H1 (cell line): ENCODE measurements around the gene SPARCL1. TPM values are rescaled to one million over a fixed set of nuclear protein-coding genes. Genes with fewer than 3 reads are reported as not detected.

Source experiments
- CTCF ChIA-PET: fragments of 300-600 bp; sonication (Branson Sonifier 250); formaldehyde crosslinking; loops from one replicate; lab custom pipeline; 2021; ENCODE audit not compliant: partially characterized antibody; lab: Charles Lee
- POLR2A ChIA-PET: fragments of 300-600 bp; sonication (Branson Sonifier 250); formaldehyde crosslinking; loops from one replicate; lab custom pipeline; 2021; ENCODE audit warnings: inconsistent platforms; ENCODE audit not compliant: partially characterized antibody; lab: Charles Lee
- DNase-seq, 2 experiments: peaks; one replicate each; pipeline versions ENCODE4 v3.0.0 to v3.0.0-alpha.2; 2010 to 2022; ENCODE audit warnings: low spot score in 2 of 2, low read depth in 1 of 2, mixed read lengths in 1 of 2
- FAIRE-seq: peaks from 2 replicates; lab custom pipeline; 2011; peaks lifted over from hg19 to GRCh38; lab: Jason Lieb, UNC
- H2AFZ ChIP-seq: 2 replicates; pipeline ENCODE4 v1.8.1; 2012; ENCODE audit warnings: low read length, inconsistent platforms
- H2AK5ac ChIP-seq: 2 replicates; pipeline ENCODE4 v1.6.1; 2013; ENCODE audit warnings: low read depth, low read length
- H2BK120ac ChIP-seq: replicated peaks from 2 replicates; pipeline ENCODE3; 2013; ENCODE audit warnings: low read depth, low read length, inconsistent platforms
- H2BK12ac ChIP-seq: 2 replicates; pipeline ENCODE4 v1.6.1; 2013; ENCODE audit warnings: low read depth, low read length
- H2BK15ac ChIP-seq: 2 replicates; pipeline ENCODE4 v1.6.1; 2013; ENCODE audit warnings: low read length
- H2BK20ac ChIP-seq: 2 replicates; pipeline ENCODE4 v1.6.1; 2013; ENCODE audit warnings: low read length
- H2BK5ac ChIP-seq: 2 replicates; pipeline ENCODE4 v1.6.1; 2013; ENCODE audit warnings: low read depth, low read length
- H3K14ac ChIP-seq: 2 replicates; pipeline ENCODE4 v1.6.1; 2013; ENCODE audit warnings: inconsistent platforms; ENCODE audit not compliant: insufficient read length
- H3K18ac ChIP-seq: 2 replicates; pipeline ENCODE4 v1.6.1; 2013; ENCODE audit warnings: low read length; ENCODE audit errors: extremely low read depth
- H3K23ac ChIP-seq: 2 replicates; pipeline ENCODE4 v1.6.1; 2013; ENCODE audit warnings: inconsistent platforms; ENCODE audit not compliant: insufficient read length
- H3K23me2 ChIP-seq: 2 replicates; pipeline ENCODE4 v1.6.1; 2013; ENCODE audit warnings: low read depth, low read length
- H3K27ac ChIP-seq: 2 replicates; pipeline ENCODE4 v1.6.1; 2011; ENCODE audit warnings: low read depth, low read length, inconsistent platforms
- H3K27me3 ChIP-seq, 4 experiments: replicated peaks in 1 of 4; 1 replicate in 1 of 4; 2 replicates in 3 of 4; pipeline versions ENCODE4 v1.6.1 to v1.8.1; 2011 to 2013; ENCODE audit warnings: low read length in 3 of 4, mild to moderate bottlenecking in 3 of 4, inconsistent platforms in 2 of 4, mixed read lengths in 2 of 4, moderate library complexity in 1 of 4; ENCODE audit not compliant: control insufficient read depth in 3 of 4, insufficient read depth in 3 of 4; ENCODE audit errors: extremely low read depth in 1 of 4
- H3K36me3 ChIP-seq, 4 experiments: 2 replicates each; pipeline versions ENCODE4 v1.6.1 to v1.8.1; 2011 to 2013; ENCODE audit warnings: mild to moderate bottlenecking in 4 of 4, low read length in 3 of 4, moderate library complexity in 2 of 4, control low read depth in 1 of 4, inconsistent platforms in 1 of 4; ENCODE audit not compliant: insufficient read depth in 4 of 4, control insufficient read depth in 2 of 4
- H3K4ac ChIP-seq: replicated peaks from 2 replicates; pipeline ENCODE3; 2013; ENCODE audit warnings: low read length, low read depth, mixed read lengths, inconsistent platforms; ENCODE audit not compliant: insufficient read length
- H3K4me1 ChIP-seq, 4 experiments: replicated peaks in 1 of 4; 1 replicate in 1 of 4; 2 replicates in 3 of 4; pipeline versions ENCODE4 v1.6.1 to v1.8.1; 2011 to 2013; ENCODE audit warnings: low read length in 3 of 4, inconsistent platforms in 2 of 4, mixed read lengths in 1 of 4; ENCODE audit not compliant: insufficient read depth in 4 of 4, control insufficient read depth in 3 of 4
- H3K4me2 ChIP-seq, 2 experiments: 2 replicates each; pipeline versions ENCODE4 v1.6.1 to v1.8.1; 2011 to 2013; ENCODE audit warnings: low read depth in 2 of 2, low read length in 2 of 2, control low read depth in 1 of 2, inconsistent platforms in 1 of 2, mild to moderate bottlenecking in 1 of 2; ENCODE audit not compliant: insufficient read depth in 1 of 2
- H3K4me3 ChIP-seq, 4 experiments: fragments of 200-600, 300-600 bp in 1 of 4; sonication (generic), shearing (Covaris generic), sonication (Bioruptor Twin) in 1 of 4; 2 replicates each; pipeline versions ENCODE4 v1.5.1 to v1.8.1; 2011 to 2016; ENCODE audit warnings: low read length in 4 of 4, low read depth in 3 of 4, control low read depth in 2 of 4, inconsistent platforms in 2 of 4, mild to moderate bottlenecking in 2 of 4, mixed read lengths in 1 of 4, moderate library complexity in 1 of 4; ENCODE audit not compliant: insufficient read depth in 2 of 4; ENCODE audit errors: extremely low read depth in 1 of 4
- H3K56ac ChIP-seq: replicated peaks from 2 replicates; pipeline ENCODE3; 2013; ENCODE audit warnings: low read depth, mild to moderate bottlenecking, mixed read lengths, low read length, inconsistent platforms; ENCODE audit not compliant: insufficient read length
- H3K79me1 ChIP-seq: 2 replicates; pipeline ENCODE4 v1.6.1; 2013; ENCODE audit warnings: low read depth, low read length, control low read depth
- H3K79me2 ChIP-seq, 2 experiments: 2 replicates each; pipeline versions ENCODE4 v1.6.1 to v1.8.1; 2012 to 2013; ENCODE audit warnings: low read length in 2 of 2, mild to moderate bottlenecking in 2 of 2, inconsistent platforms in 1 of 2; ENCODE audit not compliant: insufficient read depth in 2 of 2, control insufficient read depth in 1 of 2
- H3K9ac ChIP-seq, 4 experiments: replicated peaks in 1 of 4; 1 replicate in 1 of 4; 2 replicates in 3 of 4; pipeline versions ENCODE4 v1.6.1 to v1.8.1; 2011 to 2013; ENCODE audit warnings: low read depth in 3 of 4, low read length in 3 of 4, control low read depth in 2 of 4, mild to moderate bottlenecking in 2 of 4, moderate library complexity in 2 of 4, inconsistent platforms in 1 of 4; ENCODE audit errors: extremely low read depth in 1 of 4
- H3K9me3 ChIP-seq, 2 experiments: 2 replicates each; pipeline versions ENCODE4 v1.6.1 to v1.8.1; 2012 to 2013; ENCODE audit warnings: mild to moderate bottlenecking in 2 of 2, moderate library complexity in 2 of 2, control low read depth in 1 of 2, inconsistent platforms in 1 of 2, low read depth in 1 of 2, low read length in 1 of 2, mixed read lengths in 1 of 2; ENCODE audit not compliant: insufficient read depth in 2 of 2
- H4K20me1 ChIP-seq, 2 experiments: replicated peaks in 1 of 2; 2 replicates each; pipeline versions ENCODE3 to v1.8.1; 2011 to 2013; ENCODE audit warnings: inconsistent platforms in 2 of 2, low read length in 2 of 2, mild to moderate bottlenecking in 1 of 2; ENCODE audit not compliant: insufficient read depth in 2 of 2, control insufficient read depth in 1 of 2
- H4K5ac ChIP-seq: 2 replicates; pipeline ENCODE4 v1.6.1; 2013; ENCODE audit warnings: low read length, low read depth, mixed read lengths, inconsistent platforms; ENCODE audit not compliant: insufficient read length
- H4K8ac ChIP-seq: 2 replicates; pipeline ENCODE4 v1.8.0; 2013; ENCODE audit warnings: mild to moderate bottlenecking, moderate library complexity, low read length, inconsistent platforms; ENCODE audit not compliant: insufficient read depth; ENCODE audit errors: extremely low read depth
- H4K91ac ChIP-seq: replicated peaks from 2 replicates; pipeline ENCODE3; 2013; ENCODE audit warnings: low read length, mixed read lengths, inconsistent platforms; ENCODE audit not compliant: insufficient read length
- CBX5 ChIP-seq: fragments of 300-800, 300-1000 bp; sonication (generic); IDR thresholded peaks from 2 replicates; pipeline ENCODE4 v1.7.1; 2016; ENCODE audit warnings: antibody characterized with exemption, low read length, low read depth
- CEBPB ChIP-seq: IDR thresholded peaks from 2 replicates; pipeline ENCODE4 v1.6.1; 2012; ENCODE audit warnings: low read depth, low read length
- CTBP2 ChIP-seq: IDR thresholded peaks from 2 replicates; pipeline ENCODE4 v1.7.0; 2011; ENCODE audit warnings: borderline replicate concordance, mild to moderate bottlenecking, moderate library complexity, mixed read lengths, low read length; ENCODE audit not compliant: insufficient read depth, insufficient read length
- HDAC2 ChIP-seq, 2 experiments: fragments of 300-600 bp in 1 of 2; sonication (generic) in 1 of 2; IDR thresholded peaks; 2 replicates each; pipeline ENCODE4 v1.6.1; 2011 to 2012; ENCODE audit warnings: low read depth in 2 of 2, low read length in 2 of 2, mild to moderate bottlenecking in 2 of 2, moderate library complexity in 2 of 2, borderline replicate concordance in 1 of 2, inconsistent platforms in 1 of 2
- NANOG ChIP-seq: IDR thresholded peaks from 2 replicates; pipeline ENCODE4 v1.6.1; 2011; ENCODE audit warnings: low read length, low read depth, mild to moderate bottlenecking, inconsistent platforms; ENCODE audit not compliant: insufficient read depth, poor library complexity, severe bottlenecking
- SUZ12 ChIP-seq: fragments of 200-600 bp; sonication (generic); IDR thresholded peaks from 2 replicates; pipeline ENCODE4 v1.6.1; 2012; ENCODE audit warnings: mild to moderate bottlenecking, inconsistent platforms, low read length, moderate library complexity, mixed read lengths
- WGBS, 2 experiments: shearing (Covaris generic) in 1 of 2; methylation state at CpG; one replicate each; pipeline versions ENCODE4 v1.1.6 to v1.1.7; 2013 to 2015; ENCODE audit warnings: low lambda C conversion rate in 2 of 2, mixed read lengths in 2 of 2, inconsistent platforms in 1 of 2, low coverage in 1 of 2, missing lambda C conversion rate in 1 of 2; ENCODE audit not compliant: insufficient replicate concordance in 2 of 2, insufficient coverage in 1 of 2, insufficient read length in 1 of 2; ENCODE audit errors: extremely low coverage in 1 of 2, missing lambda C conversion rate in 1 of 2; 5-methylcytosine and 5-hydroxymethylcytosine counted together
- polyA plus RNA-seq, 7 experiments: library from polyadenylated mRNA; depleted of rRNA in 3 of 7; stranded (reverse) in 5 of 7; unstranded in 2 of 7; fragments of >200 nt in 5 of 7; fragments of 200-250 nt in 2 of 7; gene quantifications; 1 replicate in 5 of 7; 2 replicates in 1 of 7; 4 replicates in 1 of 7; pipeline versions ENCODE4 v1.2.1 to v1.2.3, GENCODE V29; 2011 to 2013; ENCODE audit warnings: missing spikeins in 2 of 7, mixed read lengths in 2 of 7
- total RNA-seq: library from RNA; stranded (reverse); fragmentation: NEBNext Ultra II Directional; extraction: Animal tissue kit (Norgen Biotek cat#: 25700); gene quantifications from 2 replicates; pipeline ENCODE4 v1.2.1, GENCODE V29; 2021

Gene SPARCL1
- total and polyA plus RNA-seq, 2 of the 8 experiments (the other 6 are each of a cell fraction or from before 2014, with no cell fraction given), result 0.48 to 0.51 TPM

- FAIRE-seq, result no peak
- Histone ChIP-seq H3K27me3 (no peaks in the 10 kb centered on the region; a peak in 2 of 7 replicates), H2BK5ac (no peak overlapping the region)
Measured at GRCh38 chr4:87521319-87521718, 7.9 kb downstream of the SPARCL1 start.

More at GRCh38 chr4:87521319-87521718, 7.9 kb downstream of the SPARCL1 start:
- Histone ChIP-seq H3K56ac (no peak overlapping the region), H3K79me2 (no peaks in the 10 kb centered on the region), H3K4me2 (no peak overlapping the region), H4K8ac (no peak overlapping the region), H2BK120ac (no peak overlapping the region), H2AK5ac (no peak overlapping the region), H3K23ac (no peak overlapping the region), H4K20me1 (no peaks in the 10 kb centered on the region), H4K5ac (no peak overlapping the region), H3K9ac (no peak overlapping the region), H4K91ac (no peak overlapping the region), H2BK15ac (no peak overlapping the region), H3K23me2 (no peaks in the 10 kb centered on the region; the same call in 1 of the 2 replicates), H3K14ac (no peak overlapping the region), H3K79me1 (no peaks in the 10 kb centered on the region), H3K9me3 (peaks cover 4 to 11% of the 10 kb centered on the region in 2 experiments; a peak in 2 of 4 replicates), H3K4ac (no peak overlapping the region), H3K4me3 (no peak overlapping the region), H2BK12ac (no peak overlapping the region), H3K36me3 (no peaks in the 10 kb centered on the region; a peak in 1 of 8 replicates), H2AFZ (no peak overlapping the region; the same call in 1 of the 2 replicates), H3K18ac (no peak overlapping the region), H3K4me1 (peaks cover 2 to 7% (median 4%) of the 10 kb centered on the region in 4 experiments; a peak in 5 of 7 replicates), H2BK20ac (no peak overlapping the region), H3K27ac (no peak overlapping the region)
- TF ChIP-seq CBX5 (no peak), HDAC2 (IDR thresholded peaks at IDR 0.05; ENCODE audit: borderline replicate concordance in 1 of 2, low read depth in 2 of 2, low read length in 2 of 2) (no peak), SUZ12 (no peak), NANOG (no peak), CEBPB (no peak), CTBP2 (no peak)
- no peak for DNase-seq
- ChIA-PET CTCF (interaction anchor here (1.5 kb wide), 1 partner anchor 327 kb away, joined by 4 read pairs; no protein-coding TSS in a partner anchor), POLR2A (no interaction called here)
- 86% methylated on average over 1 of the region's 1 CpG; no CpG with 5 or more reads in 1 of the 2 experiments for WGBS, 2 experiments
